ENCODE results near the gene PRKCH.

PRKCH gene

GRCh38 chr14:61584331-61584741 lies 263.0 kb downstream of the PRKCH start:
- peak; percentile 34 for ATAC-seq
- TF ChIP-seq BACH2 (CRISPR knock-in tag; IDR thresholded peaks at IDR 0.05; ENCODE audit: borderline replicate concordance) (no peak), ZNF70 (CRISPR knock-in tag; IDR thresholded peaks at IDR 0.05) (no peak), ISL1 (CRISPR knock-in tag; IDR thresholded peaks at IDR 0.05) (peak; percentile 49), TSHZ2 (CRISPR knock-in tag; IDR thresholded peaks at IDR 0.05) (no peak; the same call in 1 of the 2 replicates), SNAI2 (CRISPR knock-in tag; IDR thresholded peaks at IDR 0.05) (peak; percentile 15; the same call in 1 of the 2 replicates), ARNTL (CRISPR knock-in tag; IDR thresholded peaks at IDR 0.05; ENCODE audit: borderline replicate concordance, low read depth) (no peak), GLIS3 (CRISPR knock-in tag; IDR thresholded peaks at IDR 0.05) (no peak), ZFP3 (CRISPR knock-in tag; IDR thresholded peaks at IDR 0.05) (0 out of 2 replicates have a peak, but pooled peaks have one; percentile 33)

GRCh38 chr14:61585598-61586543 lies 264.5 kb downstream of the PRKCH start:
- TF ChIP-seq RARB (CRISPR knock-in tag; IDR thresholded peaks at IDR 0.05) (no peak), ZNF8 (CRISPR knock-in tag; IDR thresholded peaks at IDR 0.05) (no peak), PATZ1 (CRISPR knock-in tag; IDR thresholded peaks at IDR 0.05; ENCODE audit: borderline replicate concordance) (0 out of 2 replicates have a peak, but pooled peaks have one; percentile 18), ZFP30 (CRISPR knock-in tag; IDR thresholded peaks at IDR 0.05) (no peak), CSRNP3 (CRISPR knock-in tag; IDR thresholded peaks at IDR 0.05) (no peak), CREB5 (CRISPR knock-in tag; IDR thresholded peaks at IDR 0.05; ENCODE audit: low read depth) (no peak), ZFP3 (CRISPR knock-in tag; IDR thresholded peaks at IDR 0.05) (no peak; the same call in 1 of the 2 replicates), OSR1 (CRISPR knock-in tag; IDR thresholded peaks at IDR 0.05) (peak; percentile 48; the same call in 1 of the 2 replicates), GLIS3 (CRISPR knock-in tag; IDR thresholded peaks at IDR 0.05) (no peak), CSDC2 (CRISPR knock-in tag; IDR thresholded peaks at IDR 0.05) (0 out of 2 replicates have a peak, but pooled peaks have one; percentile 63), POU6F1 (CRISPR knock-in tag; IDR thresholded peaks at IDR 0.05; ENCODE audit: borderline replicate concordance, low read depth) (no peak)
- peak; percentile 80 for ATAC-seq

GRCh38 chr14:61586544-61587055 lies 265.2 kb downstream of the PRKCH start:
- peak; percentile 79 for ATAC-seq
- no peak for TF ChIP-seq OSR1 (CRISPR knock-in tag; IDR thresholded peaks at IDR 0.05)
- peak; percentile 32; the same call in 1 of the 2 replicates for TF ChIP-seq PATZ1 (CRISPR knock-in tag; IDR thresholded peaks at IDR 0.05; ENCODE audit: borderline replicate concordance)
- no peak for TF ChIP-seq CSDC2 (CRISPR knock-in tag; IDR thresholded peaks at IDR 0.05)
- TF ChIP-seq TOX (CRISPR knock-in tag; IDR thresholded peaks at IDR 0.05; ENCODE audit: borderline replicate concordance): 0 out of 2 replicates have a peak, but pooled peaks have one; percentile 36
- TF ChIP-seq CREB5 (CRISPR knock-in tag; IDR thresholded peaks at IDR 0.05; ENCODE audit: low read depth): peak; percentile 83; the same call in 1 of the 2 replicates
- no peak for TF ChIP-seq TSHZ2 (CRISPR knock-in tag; IDR thresholded peaks at IDR 0.05)

Measured in SK-N-SH treated with all-trans-retinoic acid at 6 μM for 48 hours (cell line).